ENCODE measurements around the gene HMGCS1. TPM values are rescaled to one million over a fixed set of nuclear protein-coding genes. Genes with fewer than 3 reads are reported as not detected.

Gene HMGCS1
- total RNA-seq, 1 experiment from 2014 or later: 211 TPM

GRCh38 chr5:43348861-43349363 lies 35.7 kb upstream of the HMGCS1 start:
- TF ChIP-seq CTCF (IDR thresholded peaks at IDR 0.05; ENCODE audit: insufficient read depth in 1 of 2, low read depth in 1 of 2, low read length in 1 of 2, severe bottlenecking in 1 of 2, unreplicated experiment in 1 of 2): no peak
- Mint-ChIP-seq H3K4me1 (ENCODE audit: low read depth, unreplicated experiment) (peaks cover 35% of the 10 kb centered on the region), H3K36me3 (ENCODE audit: insufficient read depth, unreplicated experiment) (no peaks in the 10 kb centered on the region), H3K27ac (ENCODE audit: unreplicated experiment) (no peak overlapping the region), H3K9me3 (ENCODE audit: unreplicated experiment) (peaks cover 4% of the 10 kb centered on the region), H3K4me3 (ENCODE audit: unreplicated experiment) (no peak overlapping the region), H3K27me3 (ENCODE audit: insufficient read depth, unreplicated experiment) (no peaks in the 10 kb centered on the region)
- no TSS peak for BruUV-seq (replicated peaks)
- ChIA-PET CTCF (interaction anchor here (1.0 to 2.4 kb wide), 4 partner anchors 36 to 135 kb away, joined by 4 to 13 read pairs (median 8); partner anchors contain the start of genes HMGCS1 and TMEM267), POLR2A (interaction anchor here (1.2 to 2.2 kb wide), 2 partner anchors 36 to 135 kb away, joined by 5 to 24 read pairs; partner anchors contain the start of genes HMGCS1 and TMEM267)
- Histone ChIP-seq H3K4me1 (peaks cover 48% of the 10 kb centered on the region), H3K4me3 (ENCODE audit: low read depth, low read length) (no peak overlapping the region), H3K36me3 (ENCODE audit: control insufficient read depth, insufficient read depth, low read length) (no peaks in the 10 kb centered on the region), H3K27me3 (replicated peaks; ENCODE audit: control insufficient read depth, insufficient read depth, low read length) (no peaks in the 10 kb centered on the region), H3K9me3 (peaks cover 10% of the 10 kb centered on the region)
- DNase-seq: no peak
- intact Hi-C loops (cut with micrococcal nuclease; ENCODE audit: unreplicated experiment): loop anchor here (1.0 kb wide), 4 partner anchors 21 to 272 kb away; partner anchors contain the start of gene HMGCS1

DNA sequence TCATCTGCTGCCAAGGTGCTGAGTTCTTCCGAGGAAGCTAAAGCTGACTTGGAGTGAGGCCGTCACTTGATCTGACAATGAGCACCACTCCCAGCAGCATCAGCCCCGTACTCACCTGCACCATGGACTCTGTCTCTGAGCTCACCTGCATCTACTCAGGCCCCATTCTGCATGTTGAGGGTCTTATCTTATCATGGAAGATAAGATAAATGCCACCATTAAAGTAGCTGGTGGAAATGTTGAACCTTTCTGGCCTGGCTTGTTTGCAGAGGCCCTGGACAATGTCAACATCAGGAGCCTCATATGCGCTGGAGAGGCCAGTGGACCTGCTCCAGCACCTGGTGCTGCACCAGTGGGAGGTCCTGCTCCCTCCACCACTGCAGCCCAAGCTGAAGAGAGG lies 35.0 kb upstream of the HMGCS1 start:
- TF ChIP-seq CTCF (IDR thresholded peaks at IDR 0.05; ENCODE audit: insufficient read depth in 1 of 2, low read depth in 1 of 2, low read length in 1 of 2, severe bottlenecking in 1 of 2, unreplicated experiment in 1 of 2): no peak
- ChIA-PET POLR2A (interaction anchor here (0.6 to 2.2 kb wide), 4 partner anchors 10 to 227 kb away, joined by 4 to 24 read pairs (median 6); partner anchors contain the start of genes HMGCS1, TMEM267 and ZNF131), CTCF (interaction anchor here (0.7 to 2.4 kb wide), 6 partner anchors 35 to 329 kb away, joined by 3 to 13 read pairs (median 6); partner anchors contain the start of genes HMGCS1 and TMEM267)
- peaks cover 6% of the 10 kb centered on the region for H3K36me3 Mint-ChIP-seq (ENCODE audit: insufficient read depth, unreplicated experiment)
- H3K27me3 Mint-ChIP-seq (ENCODE audit: insufficient read depth, unreplicated experiment): no peaks in the 10 kb centered on the region
- peak overlapping the region; percentile 49 for H3K4me3 Mint-ChIP-seq (ENCODE audit: unreplicated experiment)
- intact Hi-C loops (cut with micrococcal nuclease; ENCODE audit: unreplicated experiment): loop anchor here (1.0 kb wide), 4 partner anchors 22 to 271 kb away; partner anchors contain the start of gene HMGCS1
- Histone ChIP-seq H3K4me1 (peaks cover 45% of the 10 kb centered on the region), H3K27me3 (replicated peaks; ENCODE audit: control insufficient read depth, insufficient read depth, low read length) (no peaks in the 10 kb centered on the region), H3K9me3 (peaks cover 10% of the 10 kb centered on the region), H3K36me3 (ENCODE audit: control insufficient read depth, insufficient read depth, low read length) (no peaks in the 10 kb centered on the region), H3K4me3 (ENCODE audit: low read depth, low read length) (no peak overlapping the region)
- peaks cover 35% of the 10 kb centered on the region for H3K4me1 Mint-ChIP-seq (ENCODE audit: low read depth, unreplicated experiment)
- H3K9me3 Mint-ChIP-seq (ENCODE audit: unreplicated experiment): peaks cover 11% of the 10 kb centered on the region
- BruUV-seq (replicated peaks): no TSS peak
- peak; percentile 84 to 92 for DNase-seq
- peak overlapping the region; percentile 65 for H3K27ac Mint-ChIP-seq (ENCODE audit: unreplicated experiment)

DNA sequence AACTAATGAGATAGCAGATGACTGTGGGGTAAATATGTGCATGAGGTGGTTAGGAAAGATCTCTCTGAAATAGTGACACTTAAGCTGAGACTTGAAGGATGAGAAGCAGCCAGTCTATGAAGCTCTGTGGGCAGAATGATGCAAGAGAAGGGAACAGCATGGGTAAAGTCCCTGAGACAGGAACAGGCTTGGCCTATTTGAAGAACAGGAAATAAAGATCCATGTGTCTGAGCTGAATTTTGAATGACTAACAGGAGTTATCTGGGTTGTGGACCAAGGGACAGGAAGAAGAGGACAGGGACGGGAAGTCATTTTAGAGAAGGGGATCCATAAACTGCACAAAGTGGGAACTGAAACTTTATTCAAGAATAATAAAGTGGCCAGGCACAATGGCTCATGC lies 25.6 kb upstream of the HMGCS1 start:
- no peaks in the 10 kb centered on the region for H3K27me3 Mint-ChIP-seq (ENCODE audit: insufficient read depth, unreplicated experiment)
- H3K9me3 ChIP-seq: peaks cover 12% of the 10 kb centered on the region
- BruUV-seq (replicated peaks): no TSS peak
- DNase-seq: no peak
- no peak overlapping the region for H3K4me3 ChIP-seq (ENCODE audit: low read depth, low read length)
- H3K4me3 Mint-ChIP-seq (ENCODE audit: unreplicated experiment): no peak overlapping the region
- H3K27ac Mint-ChIP-seq (ENCODE audit: unreplicated experiment): no peak overlapping the region
- intact Hi-C loops (cut with micrococcal nuclease; ENCODE audit: unreplicated experiment): no loop called here
- H3K4me1 ChIP-seq: no peaks in the 10 kb centered on the region
- peaks cover 44% of the 10 kb centered on the region for H3K9me3 Mint-ChIP-seq (ENCODE audit: unreplicated experiment)
- no peaks in the 10 kb centered on the region for H3K36me3 ChIP-seq (ENCODE audit: control insufficient read depth, insufficient read depth, low read length)
- peaks cover 6% of the 10 kb centered on the region for H3K36me3 Mint-ChIP-seq (ENCODE audit: insufficient read depth, unreplicated experiment)
- no peaks in the 10 kb centered on the region for H3K27me3 ChIP-seq (replicated peaks; ENCODE audit: control insufficient read depth, insufficient read depth, low read length)
- no peaks in the 10 kb centered on the region for H3K4me1 Mint-ChIP-seq (ENCODE audit: low read depth, unreplicated experiment)
- POLR2A ChIA-PET: no interaction called here
- CTCF ChIA-PET: no interaction called here
- TF ChIP-seq CTCF (IDR thresholded peaks at IDR 0.05; ENCODE audit: insufficient read depth in 1 of 2, low read depth in 1 of 2, low read length in 1 of 2, severe bottlenecking in 1 of 2, unreplicated experiment in 1 of 2): no peak
